Panc1 (cell line): ENCODE measurements around the gene SH3GLB1. TPM values are rescaled to one million over a fixed set of nuclear protein-coding genes. Genes with fewer than 3 reads are reported as not detected.

ENCODE experiments used
- ATAC-seq: fragments of 200-7000 bp; cut with Tn5 transposase; 2 replicates; pipeline ENCODE4 v1.9.1; 2020; ENCODE audit warnings: mild to moderate bottlenecking, moderate library complexity
- BruUV-seq: library from RNA; stranded (reverse); fragments of 400-500 nt; replicated peaks from 2 replicates; lab custom pipeline; 2021; lab: Mats Ljungman, UMichigan
- CTCF ChIA-PET: fragments of 300-600 bp; sonication (Branson Sonifier 250); formaldehyde crosslinking; loops from one replicate; lab custom pipeline; 2022; ENCODE audit warnings: antibody characterized with exemption; lab: Charles Lee
- POLR2A ChIA-PET: fragments of 300-600 bp; sonication (Branson Sonifier 250); formaldehyde crosslinking; loops from one replicate; lab custom pipeline; 2022; ENCODE audit warnings: antibody characterized with exemption; lab: Charles Lee
- DNase-seq: peaks from one replicate; pipeline ENCODE4 v3.0.0-alpha.2; 2010; ENCODE audit warnings: low read depth, low spot score
- H3K27ac ChIP-seq: 2 replicates; pipeline ENCODE4 v1.5.1; 2011; ENCODE audit warnings: mild to moderate bottlenecking, low read length, inconsistent platforms
- H3K27me3 ChIP-seq: fragments of 200-500 bp; sonication (Bioruptor generic); 2 replicates; pipeline ENCODE4 v1.6.0; 2014; ENCODE audit warnings: low read length, inconsistent platforms; ENCODE audit not compliant: control insufficient read depth, insufficient read depth
- H3K36me3 ChIP-seq: fragments of 200-500 bp; sonication (Bioruptor generic); 2 replicates; pipeline ENCODE4 v1.5.1; 2014; ENCODE audit warnings: inconsistent platforms, mild to moderate bottlenecking, low read length, moderate library complexity; ENCODE audit not compliant: control insufficient read depth, insufficient read depth
- H3K4me1 ChIP-seq: 2 replicates; pipeline ENCODE4 v1.5.1; 2011; ENCODE audit warnings: inconsistent platforms, mild to moderate bottlenecking, low read length, moderate library complexity; ENCODE audit not compliant: control insufficient read depth, insufficient read depth
- H3K4me3 ChIP-seq, 2 experiments: 2 replicates each; pipeline ENCODE4 v1.5.1; 2011 to 2012; ENCODE audit warnings: low read depth in 2 of 2, low read length in 2 of 2, mild to moderate bottlenecking in 2 of 2, inconsistent platforms in 1 of 2, moderate library complexity in 1 of 2
- H3K9me3 ChIP-seq: fragments of 200-500 bp; sonication (Bioruptor generic); 2 replicates; pipeline ENCODE4 v1.5.1; 2014; ENCODE audit warnings: low read depth, mild to moderate bottlenecking, inconsistent platforms, low read length, moderate library complexity; ENCODE audit not compliant: control insufficient read depth, insufficient read depth
- CTCF ChIP-seq: fragments of 450-650 bp; IDR thresholded peaks from 2 replicates; pipeline ENCODE4 v1.5.1; 2017; ENCODE audit warnings: mild to moderate bottlenecking
- POLR2AphosphoS5 ChIP-seq: IDR thresholded peaks from 2 replicates; pipeline ENCODE4 v1.6.1; 2012; ENCODE audit warnings: mild to moderate bottlenecking, low read depth, low read length, moderate library complexity
- REST ChIP-seq, 2 experiments: IDR thresholded peaks; 2 replicates each; pipeline ENCODE4 v1.6.1; 2011 to 2012; ENCODE audit warnings: low read depth in 2 of 2, control low read depth in 1 of 2, low read length in 1 of 2, mild to moderate bottlenecking in 1 of 2, moderate library complexity in 1 of 2; ENCODE audit not compliant: insufficient read depth in 1 of 2
- SIN3A ChIP-seq: IDR thresholded peaks from 2 replicates; pipeline ENCODE4 v1.6.1; 2012; ENCODE audit warnings: low read depth, mild to moderate bottlenecking, low read length, moderate library complexity, borderline replicate concordance; ENCODE audit not compliant: insufficient read depth
- TCF7L2 ChIP-seq: IDR thresholded peaks from 2 replicates; pipeline ENCODE4 v1.6.1; 2011; ENCODE audit warnings: mild to moderate bottlenecking, low read depth, low read length, inconsistent platforms
- in situ Hi-C: cut with HindIII; loops from 2 replicates; pipeline ENCODE4 v1.10.0; 2016; ENCODE audit warnings: low sequenced_read_pairs, low pct_unique_long_range_greater_than_20kb
- intact Hi-C: fragments of 100-400 bp; cut with micrococcal nuclease; formaldehyde crosslinking; loops from one replicate; pipeline ENCODE4 v1.10.0; 2022; ENCODE audit not compliant: unreplicated experiment
- total RNA-seq: library from RNA; stranded (reverse); gene quantifications from one replicate; pipeline ENCODE4 v1.2.1, GENCODE V29; 2021; ENCODE audit not compliant: unreplicated experiment

Gene SH3GLB1
- total RNA-seq, 1 experiment from 2014 or later: 94.3 TPM

- BruUV-seq: no TSS peak
- Histone ChIP-seq H3K27me3 (no peaks in the 10 kb centered on the region), H3K4me3 (no peak overlapping the region), H3K4me1 (no peaks in the 10 kb centered on the region), H3K9me3 (no peaks in the 10 kb centered on the region), H3K36me3 (peaks cover 48% of the 10 kb centered on the region), H3K27ac (no peak overlapping the region)
- DNase-seq (no peak), ATAC-seq (no peak)
- ChIA-PET CTCF (no interaction called here), POLR2A (no interaction called here)
- in situ Hi-C loops (no loop called here), intact Hi-C loops (no loop called here)
- TF ChIP-seq TCF7L2 (no peak), POLR2AphosphoS5 (no peak), SIN3A (no peak), CTCF (no peak), REST (IDR thresholded peaks at IDR 0.05; ENCODE audit: insufficient read depth in 1 of 2, low read depth in 2 of 2, low read length in 1 of 2) (no peak)
Measured at GRCh38 chr1:86731416-86731815, 27.0 kb downstream of the SH3GLB1 start.

GRCh38 chr1:86733340-86733739 lies 29.0 kb downstream of the SH3GLB1 start:
- ATAC-seq (no peak), DNase-seq (no peak)
- CTCF ChIA-PET: interaction anchor here (0.5 kb wide), 2 partner anchors 77 to 259 kb away, joined by 5 to 6 read pairs; no protein-coding TSS in a partner anchor
- Histone ChIP-seq H3K27me3 (no peaks in the 10 kb centered on the region), H3K36me3 (peaks cover 47% of the 10 kb centered on the region), H3K27ac (no peak overlapping the region), H3K4me1 (no peaks in the 10 kb centered on the region), H3K4me3 (no peak overlapping the region), H3K9me3 (no peaks in the 10 kb centered on the region)
- no TSS peak for BruUV-seq
- in situ Hi-C loops (no loop called here), intact Hi-C loops (no loop called here)
- POLR2A ChIA-PET: no interaction called here
- no peak for TF ChIP-seq CTCF
- no peak for TF ChIP-seq POLR2AphosphoS5
- no peak for TF ChIP-seq SIN3A
- no peak for TF ChIP-seq REST (IDR thresholded peaks at IDR 0.05; ENCODE audit: insufficient read depth in 1 of 2, low read depth in 2 of 2, low read length in 1 of 2)
- no peak for TF ChIP-seq TCF7L2
